Ectodermal cell (in vitro differentiated cells): ENCODE results near the gene KIFC3.
"Not testable (repeated sequence)": the region's sequence is repeated elsewhere in the genome, so short reads cannot be mapped to it uniquely, and the experiment has no call there.

Source experiments
- H3K27ac ChIP-seq: 2 replicates; pipeline ENCODE4 v1.7.0; 2013; ENCODE audit warnings: mild to moderate bottlenecking, low read depth, low read length; ENCODE audit not compliant: insufficient read depth, poor library complexity, severe bottlenecking
- H3K27me3 ChIP-seq: 2 replicates; pipeline ENCODE4 v1.7.0; 2013; ENCODE audit warnings: mild to moderate bottlenecking, low read length; ENCODE audit not compliant: insufficient read depth, control insufficient read depth, poor library complexity, severe bottlenecking
- H3K36me3 ChIP-seq: one replicate; pipeline ENCODE4 v1.7.0; 2013; ENCODE audit warnings: low read length; ENCODE audit not compliant: control insufficient read depth, insufficient read depth
- H3K4me1 ChIP-seq: one replicate; pipeline ENCODE4 v1.7.0; 2013; ENCODE audit warnings: low read length; ENCODE audit not compliant: control insufficient read depth, insufficient read depth
- H3K4me3 ChIP-seq: 2 replicates; pipeline ENCODE4 v1.7.0; 2013; ENCODE audit warnings: low read depth, low read length, control low read depth; ENCODE audit not compliant: insufficient read depth
- H3K9me3 ChIP-seq: 2 replicates; pipeline ENCODE4 v1.7.0; 2013; ENCODE audit warnings: mild to moderate bottlenecking, low read length, moderate library complexity; ENCODE audit not compliant: control insufficient read depth
- WGBS, 2 experiments: methylation state at CpG; one replicate each; pipeline ENCODE4 v1.1.7; 2013; ENCODE audit warnings: missing lambda C conversion rate in 2 of 2; 5-methylcytosine and 5-hydroxymethylcytosine counted together

Gene KIFC3

GRCh38 chr16:57814896-57815295 is 12.6 kb upstream of the KIFC3 start:
- no peak overlapping the region for H3K27ac ChIP-seq
- no peaks in the 10 kb centered on the region for H3K36me3 ChIP-seq
- no peaks in the 10 kb centered on the region for H3K27me3 ChIP-seq
- peaks cover 10% of the 10 kb centered on the region for H3K4me1 ChIP-seq
- WGBS, 2 experiments, result 92 to 95% methylated on average over 3 of the region's 3 CpGs
- no peak overlapping the region for H3K4me3 ChIP-seq
- no peaks in the 10 kb centered on the region for H3K9me3 ChIP-seq

- no peak overlapping the region for H3K4me3 ChIP-seq
- 89 to 92% methylated on average over 8 of the region's 8 CpGs for WGBS, 2 experiments
- H3K9me3 ChIP-seq, result no peaks in the 10 kb centered on the region
- H3K27me3 ChIP-seq, result no peaks in the 10 kb centered on the region
- no peak overlapping the region for H3K27ac ChIP-seq
- H3K36me3 ChIP-seq, result no peaks in the 10 kb centered on the region
- H3K4me1 ChIP-seq, result peaks cover 12% of the 10 kb centered on the region
Measured at GRCh38 chr16:57813466-57813865, 11.2 kb upstream of the KIFC3 start.

- WGBS, 2 experiments, result 89 to 96% methylated on average over 8 of the region's 8 CpGs
- H3K27me3 ChIP-seq, H3K27ac ChIP-seq, H3K36me3 ChIP-seq, H3K4me3 ChIP-seq, H3K9me3 ChIP-seq: not testable (repeated sequence)
- peaks cover 10% of the 10 kb centered on the region for H3K4me1 ChIP-seq
Measured at GRCh38 chr16:57811340-57811739, 9.0 kb upstream of the KIFC3 start.

DNA sequence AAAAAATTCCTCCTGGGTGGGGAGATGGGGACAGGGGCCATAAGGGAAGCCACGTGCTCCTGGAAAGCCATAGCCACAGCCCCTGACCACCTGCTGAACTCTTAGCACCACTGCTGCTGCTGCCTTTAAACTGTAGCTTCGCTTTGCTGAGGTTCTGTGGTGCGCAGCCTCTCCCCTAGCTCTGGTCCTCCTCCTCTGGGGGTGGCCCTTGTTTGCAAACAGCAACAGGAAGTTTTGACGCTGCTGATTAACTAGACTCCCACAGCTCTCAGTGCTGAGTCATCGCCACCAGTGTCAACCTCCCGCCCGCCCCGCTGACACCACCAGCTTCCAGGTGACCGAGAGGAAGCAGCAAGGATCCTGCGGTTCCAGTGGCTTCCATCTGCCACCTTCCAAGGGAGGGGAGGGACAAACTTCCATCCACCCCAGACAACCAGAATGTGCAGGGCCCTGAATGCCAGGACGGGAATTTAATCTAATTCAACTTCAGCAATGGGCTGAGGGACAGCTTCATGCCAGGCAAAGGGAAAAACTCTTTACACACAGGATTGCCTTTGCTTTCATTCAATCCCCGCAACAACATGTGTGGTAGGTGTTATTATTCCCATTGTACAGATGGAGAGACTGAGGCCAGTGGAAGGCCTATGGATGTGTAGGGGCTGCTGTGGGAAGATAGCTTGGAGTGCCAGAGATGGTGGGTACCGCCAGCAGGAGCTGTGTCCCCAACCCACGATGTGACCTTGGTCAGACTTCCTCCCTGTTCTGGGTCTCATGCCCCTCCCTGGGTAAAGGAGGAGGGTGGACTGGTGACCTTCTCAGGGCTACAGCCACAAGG is 8.1 kb upstream of the KIFC3 start:
- H3K4me1 ChIP-seq, result peaks cover 6% of the 10 kb centered on the region
- no peak overlapping the region for H3K4me3 ChIP-seq
- H3K9me3 ChIP-seq, result no peaks in the 10 kb centered on the region
- no peak overlapping the region for H3K27ac ChIP-seq
- WGBS, 2 experiments, result 45 to 46% methylated on average over 14 of the region's 14 CpGs
- H3K27me3 ChIP-seq, result no peaks in the 10 kb centered on the region
- H3K36me3 ChIP-seq, result no peaks in the 10 kb centered on the region

DNA sequence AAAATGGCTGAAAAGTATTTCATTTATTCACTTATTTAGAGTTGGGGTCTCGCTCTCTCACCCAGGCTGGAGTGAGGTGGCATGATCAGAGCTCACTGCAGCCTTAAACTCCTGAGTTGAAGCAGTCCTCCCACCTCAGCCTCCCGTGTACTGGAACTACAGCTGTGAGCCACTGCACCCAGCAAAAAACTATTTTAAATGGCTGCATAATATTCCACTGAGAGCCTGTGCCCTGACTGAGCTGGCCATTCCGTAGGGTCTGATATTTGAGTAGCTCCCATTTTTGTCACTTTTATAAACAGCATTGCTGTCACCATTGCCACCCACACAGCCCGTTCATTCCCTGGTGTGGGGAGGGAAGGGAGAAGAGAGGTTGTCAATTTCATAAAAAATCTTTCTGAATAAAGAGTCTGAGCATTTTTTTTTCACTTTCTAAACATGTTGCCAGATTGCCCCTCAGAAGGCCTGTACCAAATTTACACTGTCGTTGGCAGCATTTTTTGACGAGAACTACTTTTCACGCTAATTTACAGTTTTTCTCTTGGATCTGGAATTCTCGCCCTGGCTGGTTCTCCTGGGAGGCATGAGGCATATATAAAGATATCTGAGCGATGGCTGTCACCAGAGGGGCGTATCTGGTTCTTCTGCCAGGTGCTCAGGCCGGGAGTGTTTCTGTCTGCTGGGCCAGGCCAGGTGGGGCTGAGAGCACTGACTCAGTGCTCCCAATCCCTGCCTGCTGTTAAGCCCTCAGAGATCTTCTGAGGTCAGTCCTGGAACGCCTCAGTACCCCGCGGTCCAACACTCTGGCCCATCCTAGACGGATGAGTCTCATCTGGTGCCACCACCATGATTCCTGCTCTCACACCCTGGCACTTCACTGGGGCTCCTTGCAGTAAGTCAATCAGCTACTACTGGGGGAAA is 7.2 kb upstream of the KIFC3 start:
- Histone ChIP-seq H3K4me3 (no peak overlapping the region), H3K4me1 (peaks cover 6% of the 10 kb centered on the region), H3K36me3 (no peaks in the 10 kb centered on the region), H3K9me3 (no peaks in the 10 kb centered on the region), H3K27ac (no peak overlapping the region), H3K27me3 (no peaks in the 10 kb centered on the region)
- 91% methylated on average over 14 to 15 of the region's 15 CpGs for WGBS, 2 experiments

- H3K4me1 ChIP-seq, result peaks cover 6% of the 10 kb centered on the region
- H3K4me3 ChIP-seq, result no peak overlapping the region
- H3K27ac ChIP-seq, result no peak overlapping the region
- H3K9me3 ChIP-seq, result no peaks in the 10 kb centered on the region
- H3K36me3 ChIP-seq, result no peaks in the 10 kb centered on the region
- WGBS, 2 experiments, result 43 to 50% methylated on average over 2 of the region's 2 CpGs
- H3K27me3 ChIP-seq, result no peaks in the 10 kb centered on the region
Measured at GRCh38 chr16:57808589-57809228, 6.4 kb upstream of the KIFC3 start.

- Histone ChIP-seq H3K27me3 (no peaks in the 10 kb centered on the region), H3K36me3 (no peaks in the 10 kb centered on the region), H3K4me1 (peaks cover 6% of the 10 kb centered on the region), H3K27ac (no peak overlapping the region), H3K9me3 (no peaks in the 10 kb centered on the region), H3K4me3 (no peak overlapping the region)
- 12 to 16% methylated on average over 16 of the region's 16 CpGs for WGBS, 2 experiments
Measured at GRCh38 chr16:57807968-57808528, 5.8 kb upstream of the KIFC3 start.

GRCh38 chr16:57807252-57807967 is 5.1 kb upstream of the KIFC3 start:
- Histone ChIP-seq H3K4me3 (no peak overlapping the region), H3K36me3 (no peaks in the 10 kb centered on the region), H3K27me3 (no peaks in the 10 kb centered on the region), H3K9me3 (no peaks in the 10 kb centered on the region), H3K4me1 (peaks cover 12% of the 10 kb centered on the region), H3K27ac (no peak overlapping the region)
- 77 to 80% methylated on average over 7 of the region's 7 CpGs for WGBS, 2 experiments

DNA sequence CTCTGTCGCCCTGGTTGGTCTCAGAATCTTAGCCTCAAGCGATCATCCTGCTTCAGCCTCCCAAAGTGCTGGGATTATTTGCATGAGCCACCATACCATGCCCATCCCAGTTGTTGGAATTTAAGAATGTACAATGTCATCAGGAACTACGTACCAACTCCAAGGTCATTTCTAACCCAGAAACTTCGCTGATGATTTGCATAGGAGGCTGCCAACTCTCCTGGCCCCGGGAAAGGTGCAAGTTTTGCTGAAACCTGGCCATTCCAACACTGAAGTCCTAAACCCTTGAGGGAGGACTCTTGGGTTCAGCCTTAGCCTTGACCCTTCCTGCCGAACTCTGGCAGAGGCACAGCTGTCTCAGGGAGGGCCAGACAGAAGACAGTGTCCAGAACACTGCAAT is 2.9 kb upstream of the KIFC3 start:
- WGBS, 2 experiments, result 92 to 94% methylated on average over 6 of the region's 6 CpGs
- no peaks in the 10 kb centered on the region for H3K36me3 ChIP-seq
- no peaks in the 10 kb centered on the region for H3K9me3 ChIP-seq
- no peak overlapping the region for H3K4me3 ChIP-seq
- H3K4me1 ChIP-seq, result peaks cover 24% of the 10 kb centered on the region
- H3K27ac ChIP-seq, result no peak overlapping the region
- H3K27me3 ChIP-seq, result peaks cover 18% of the 10 kb centered on the region
